ENCODE results near the gene SLC51B. TPM values are rescaled to one million over a fixed set of nuclear protein-coding genes. Genes with fewer than 3 reads are reported as not detected.

SLC51B gene
- total RNA-seq, 1 experiment from 2014 or later = not detected

- Histone ChIP-seq H4K20me1 (ENCODE audit: insufficient read depth) (no peaks in the 10 kb centered on the region), H3K36me3 (ENCODE audit: control insufficient read depth in 1 of 2, insufficient read depth in 2 of 2, low read length in 2 of 2) (no peaks in the 10 kb centered on the region), H3K27ac (ENCODE audit: low read depth, low read length) (no peak overlapping the region), H2AFZ (ENCODE audit: low read depth, low read length, poor library complexity, severe bottlenecking) (peak overlapping the region; percentile 30), H3K79me2 (ENCODE audit: insufficient read depth, low read length) (no peaks in the 10 kb centered on the region), H3K9me3 (ENCODE audit: control insufficient read depth in 1 of 2, insufficient read depth in 1 of 2, low read depth in 1 of 2, low read length in 2 of 2) (no peaks in the 10 kb centered on the region), H3K9ac (ENCODE audit: low read length) (no peak overlapping the region), H3K4me1 (ENCODE audit: control insufficient read depth in 1 of 2, insufficient read depth in 2 of 2, low read length in 2 of 2) (peaks cover 15 to 20% of the 10 kb centered on the region in 2 experiments), H3K9me2 (ENCODE audit: insufficient read depth) (no peaks in the 10 kb centered on the region), H3K4me2 (ENCODE audit: low read length) (peak overlapping the region; percentile 53), H3K4me3 (replicated peaks in 1 of 2; ENCODE audit: low read depth in 1 of 2, low read length in 2 of 2) (no peak overlapping the region; a peak in 1 of 4 replicates), H3K27me3 (ENCODE audit: insufficient read depth, low read length) (no peaks in the 10 kb centered on the region)
- peak; percentile 92 for ATAC-seq
- ChIA-PET RAD21 (ENCODE audit: low non-redundant PET in 1 of 2, low total read pairs in 2 of 2, uncharacterized antibody in 2 of 2, unreplicated experiment in 2 of 2) (no interaction called here), POLR2A (interaction anchor here (0.6 kb wide), 1 partner anchor 15 kb away, joined by 4 read pairs; no protein-coding TSS in a partner anchor), CTCF (interaction anchor here (1.0 kb wide), 1 partner anchor 38 kb away, joined by 3 read pairs; no protein-coding TSS in a partner anchor)
- DNase-seq (ENCODE audit: low read depth, low spot score) = peak; percentile 84
- no TSS peak for BruUV-seq (replicated peaks)
- intact Hi-C loops (cut with micrococcal nuclease) = no loop called here
- no peak for TF ChIP-seq SIN3A (IDR thresholded peaks at IDR 0.05; ENCODE audit: low read depth)
- TF ChIP-seq RAD21 (IDR thresholded peaks at IDR 0.05; ENCODE audit: low read depth) = no peak
- TF ChIP-seq ZFX (IDR thresholded peaks at IDR 0.05) = no peak
- TF ChIP-seq EGR1 (IDR thresholded peaks at IDR 0.05; ENCODE audit: low read depth) = peak; percentile 84
- TF ChIP-seq, protein P1, sequence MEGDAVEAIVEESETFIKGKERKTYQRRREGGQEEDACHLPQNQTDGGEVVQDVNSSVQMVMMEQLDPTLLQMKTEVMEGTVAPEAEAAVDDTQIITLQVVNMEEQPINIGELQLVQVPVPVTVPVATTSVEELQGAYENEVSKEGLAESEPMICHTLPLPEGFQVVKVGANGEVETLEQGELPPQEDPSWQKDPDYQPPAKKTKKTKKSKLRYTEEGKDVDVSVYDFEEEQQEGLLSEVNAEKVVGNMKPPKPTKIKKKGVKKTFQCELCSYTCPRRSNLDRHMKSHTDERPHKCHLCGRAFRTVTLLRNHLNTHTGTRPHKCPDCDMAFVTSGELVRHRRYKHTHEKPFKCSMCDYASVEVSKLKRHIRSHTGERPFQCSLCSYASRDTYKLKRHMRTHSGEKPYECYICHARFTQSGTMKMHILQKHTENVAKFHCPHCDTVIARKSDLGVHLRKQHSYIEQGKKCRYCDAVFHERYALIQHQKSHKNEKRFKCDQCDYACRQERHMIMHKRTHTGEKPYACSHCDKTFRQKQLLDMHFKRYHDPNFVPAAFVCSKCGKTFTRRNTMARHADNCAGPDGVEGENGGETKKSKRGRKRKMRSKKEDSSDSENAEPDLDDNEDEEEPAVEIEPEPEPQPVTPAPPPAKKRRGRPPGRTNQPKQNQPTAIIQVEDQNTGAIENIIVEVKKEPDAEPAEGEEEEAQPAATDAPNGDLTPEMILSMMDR (IDR thresholded peaks at IDR 0.05 in 2 of 3, conservative IDR thresholded peaks at IDR 0.05 in 1 of 3; ENCODE audit: borderline replicate concordance in 1 of 3, insufficient read depth in 1 of 3, low read depth in 2 of 3, low read length in 2 of 3) = no peak
- no peak for TF ChIP-seq ZNF274 (IDR thresholded peaks at IDR 0.05; ENCODE audit: low read depth, low read length)
- no peak for TF ChIP-seq JUND (IDR thresholded peaks at IDR 0.05)
- TF ChIP-seq POLR2AphosphoS5 (IDR thresholded peaks at IDR 0.05; ENCODE audit: low read depth, low read length) = no peak
- no peak for TF ChIP-seq TCF7L2 (IDR thresholded peaks at IDR 0.05; ENCODE audit: borderline replicate concordance, extremely low read depth, insufficient read depth, insufficient read length)
- TF ChIP-seq ELF1 (IDR thresholded peaks at IDR 0.05; ENCODE audit: borderline replicate concordance, low read depth) = no peak
- no peak for TF ChIP-seq ZBTB33 (IDR thresholded peaks at IDR 0.05; ENCODE audit: extremely low read depth, insufficient replicate concordance, low read length)
- peak; percentile 65 for TF ChIP-seq SP1 (IDR thresholded peaks at IDR 0.05; ENCODE audit: low read depth)
- no peak for TF ChIP-seq CBX3 (IDR thresholded peaks at IDR 0.05; ENCODE audit: low read depth)
- TF ChIP-seq, protein P2, sequence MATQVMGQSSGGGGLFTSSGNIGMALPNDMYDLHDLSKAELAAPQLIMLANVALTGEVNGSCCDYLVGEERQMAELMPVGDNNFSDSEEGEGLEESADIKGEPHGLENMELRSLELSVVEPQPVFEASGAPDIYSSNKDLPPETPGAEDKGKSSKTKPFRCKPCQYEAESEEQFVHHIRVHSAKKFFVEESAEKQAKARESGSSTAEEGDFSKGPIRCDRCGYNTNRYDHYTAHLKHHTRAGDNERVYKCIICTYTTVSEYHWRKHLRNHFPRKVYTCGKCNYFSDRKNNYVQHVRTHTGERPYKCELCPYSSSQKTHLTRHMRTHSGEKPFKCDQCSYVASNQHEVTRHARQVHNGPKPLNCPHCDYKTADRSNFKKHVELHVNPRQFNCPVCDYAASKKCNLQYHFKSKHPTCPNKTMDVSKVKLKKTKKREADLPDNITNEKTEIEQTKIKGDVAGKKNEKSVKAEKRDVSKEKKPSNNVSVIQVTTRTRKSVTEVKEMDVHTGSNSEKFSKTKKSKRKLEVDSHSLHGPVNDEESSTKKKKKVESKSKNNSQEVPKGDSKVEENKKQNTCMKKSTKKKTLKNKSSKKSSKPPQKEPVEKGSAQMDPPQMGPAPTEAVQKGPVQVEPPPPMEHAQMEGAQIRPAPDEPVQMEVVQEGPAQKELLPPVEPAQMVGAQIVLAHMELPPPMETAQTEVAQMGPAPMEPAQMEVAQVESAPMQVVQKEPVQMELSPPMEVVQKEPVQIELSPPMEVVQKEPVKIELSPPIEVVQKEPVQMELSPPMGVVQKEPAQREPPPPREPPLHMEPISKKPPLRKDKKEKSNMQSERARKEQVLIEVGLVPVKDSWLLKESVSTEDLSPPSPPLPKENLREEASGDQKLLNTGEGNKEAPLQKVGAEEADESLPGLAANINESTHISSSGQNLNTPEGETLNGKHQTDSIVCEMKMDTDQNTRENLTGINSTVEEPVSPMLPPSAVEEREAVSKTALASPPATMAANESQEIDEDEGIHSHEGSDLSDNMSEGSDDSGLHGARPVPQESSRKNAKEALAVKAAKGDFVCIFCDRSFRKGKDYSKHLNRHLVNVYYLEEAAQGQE (IDR thresholded peaks at IDR 0.05; ENCODE audit: low read depth) = no peak
- no peak for TF ChIP-seq POLR2A (IDR thresholded peaks at IDR 0.05; ENCODE audit: borderline replicate concordance, extremely low read depth, insufficient read depth, insufficient read length)
These were observed 4.2 kb downstream of the SLC51B start for GRCh38 chr15:65049418-65049840.

Data from HCT116 (cell line).